HS-27A (cell line): ENCODE results near the gene NUTF2.
A peak's percentile ranks its signal among the peaks of the same experiment; 100 is the strongest.

Source experiments
- DNase-seq: peaks from one replicate; pipeline ENCODE4 v3.0.0-alpha.2; 2012; ENCODE audit warnings: low read depth, missing footprints

NUTF2 gene

DNA sequence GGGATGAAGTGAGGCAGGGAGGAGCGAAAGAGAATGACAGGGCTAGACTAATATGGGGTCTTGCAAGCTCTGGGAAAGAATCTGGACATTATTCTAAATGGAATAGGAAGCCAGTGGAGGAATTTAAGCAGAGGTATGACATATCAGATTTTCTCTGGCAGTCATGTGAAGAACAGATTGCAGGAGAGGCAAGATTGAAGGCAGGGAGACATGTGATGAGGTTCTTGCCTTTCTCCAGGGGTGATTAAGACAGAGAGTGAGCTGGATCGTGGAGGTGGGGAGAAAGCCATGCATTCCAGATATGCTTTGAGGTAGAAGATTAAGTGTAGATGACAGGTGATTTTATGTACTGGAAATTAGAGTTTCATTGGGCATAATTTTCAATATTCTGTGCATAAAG, 8.9 kb upstream of the NUTF2 start:
- no peak for DNase-seq

DNA sequence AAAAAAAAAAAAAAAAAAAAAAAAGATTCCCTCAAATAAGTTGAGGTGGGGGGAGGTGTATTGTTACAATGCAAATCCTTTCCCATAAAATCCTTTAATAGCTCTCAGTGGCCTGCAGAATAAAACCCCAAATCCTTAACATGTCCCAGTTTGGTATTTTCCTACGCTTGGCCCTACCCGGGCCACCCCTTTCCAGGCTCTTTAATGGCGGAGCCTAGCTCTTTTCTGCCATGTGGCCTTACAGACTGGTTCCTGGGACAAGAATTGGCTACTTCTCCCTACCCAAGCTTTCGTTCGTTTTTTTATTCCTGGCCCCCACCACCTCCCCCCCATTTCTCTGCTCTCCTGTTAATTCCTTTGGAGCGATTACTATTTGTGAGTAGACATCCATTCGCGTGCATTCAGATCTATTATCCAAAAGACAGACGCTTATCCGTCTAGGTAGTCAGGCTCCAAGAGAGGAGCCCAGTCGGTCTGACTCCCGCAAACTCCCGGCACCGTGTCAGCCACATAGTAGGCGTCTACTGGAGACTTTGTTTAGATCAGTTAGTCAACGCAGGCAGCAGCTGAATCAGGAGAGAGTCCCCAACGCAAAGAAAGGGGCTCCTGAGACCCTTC, 5.4 kb upstream of the NUTF2 start:
- DNase-seq: no peak

DNA sequence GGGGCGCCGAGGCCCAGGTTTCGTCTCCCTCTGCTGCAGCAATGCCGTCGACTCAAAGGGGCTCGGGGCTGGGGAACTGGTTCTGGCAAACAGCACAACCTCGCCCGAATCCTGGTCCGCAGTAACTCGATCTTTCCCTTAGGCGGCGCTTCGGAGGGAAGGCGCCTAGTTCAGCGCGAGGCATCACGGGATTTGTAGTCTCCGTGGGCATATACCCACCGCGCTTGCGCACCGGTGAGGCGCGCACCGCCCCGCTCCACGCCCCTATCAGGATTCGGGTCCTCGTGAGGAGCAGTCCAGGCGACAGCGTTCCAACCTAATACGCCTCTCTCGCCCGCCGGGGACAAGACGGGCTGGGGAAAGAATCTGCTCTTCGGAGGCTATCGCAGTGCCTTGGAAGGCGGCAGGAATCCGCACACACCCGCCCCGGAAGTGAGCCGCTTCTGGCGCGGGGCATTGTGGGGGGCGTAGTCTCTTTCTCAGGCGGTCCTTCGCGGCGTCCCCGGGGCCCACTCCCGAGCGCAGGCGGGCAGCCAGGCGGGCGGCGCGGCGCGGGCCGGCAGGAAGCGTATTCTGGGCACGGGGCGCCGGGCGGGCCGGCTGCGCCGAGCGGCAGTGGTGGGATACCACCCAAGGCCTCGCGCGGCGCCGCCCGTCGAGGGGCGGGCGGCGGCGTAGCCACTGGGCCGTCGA, 4.8 kb upstream of the NUTF2 start, which contains the start of gene THAP11:
Gene THAP11 (plus strand): TSS at position 505 of the 693 bp plus-strand sequence. CDS start 235 bp downstream, outside the sequence.
- peak; percentile 94 for DNase-seq

DNA sequence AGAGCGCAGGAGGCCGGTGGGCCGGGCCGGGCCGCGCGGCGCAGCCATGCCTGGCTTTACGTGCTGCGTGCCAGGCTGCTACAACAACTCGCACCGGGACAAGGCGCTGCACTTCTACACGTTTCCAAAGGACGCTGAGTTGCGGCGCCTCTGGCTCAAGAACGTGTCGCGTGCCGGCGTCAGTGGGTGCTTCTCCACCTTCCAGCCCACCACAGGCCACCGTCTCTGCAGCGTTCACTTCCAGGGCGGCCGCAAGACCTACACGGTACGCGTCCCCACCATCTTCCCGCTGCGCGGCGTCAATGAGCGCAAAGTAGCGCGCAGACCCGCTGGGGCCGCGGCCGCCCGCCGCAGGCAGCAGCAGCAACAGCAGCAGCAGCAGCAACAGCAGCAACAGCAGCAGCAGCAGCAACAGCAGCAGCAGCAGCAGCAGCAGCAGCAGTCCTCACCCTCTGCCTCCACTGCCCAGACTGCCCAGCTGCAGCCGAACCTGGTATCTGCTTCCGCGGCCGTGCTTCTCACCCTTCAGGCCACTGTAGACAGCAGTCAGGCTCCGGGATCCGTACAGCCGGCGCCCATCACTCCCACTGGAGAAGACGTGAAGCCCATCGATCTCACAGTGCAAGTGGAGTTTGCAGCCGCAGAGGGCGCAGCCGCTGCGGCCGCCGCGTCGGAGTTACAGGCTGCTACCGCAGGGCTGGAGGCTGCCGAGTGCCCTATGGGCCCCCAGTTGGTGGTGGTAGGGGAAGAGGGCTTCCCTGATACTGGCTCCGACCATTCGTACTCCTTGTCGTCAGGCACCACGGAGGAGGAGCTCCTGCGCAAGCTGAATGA, 4.0 kb upstream of the NUTF2 start:
- DNase-seq: no peak

DNA sequence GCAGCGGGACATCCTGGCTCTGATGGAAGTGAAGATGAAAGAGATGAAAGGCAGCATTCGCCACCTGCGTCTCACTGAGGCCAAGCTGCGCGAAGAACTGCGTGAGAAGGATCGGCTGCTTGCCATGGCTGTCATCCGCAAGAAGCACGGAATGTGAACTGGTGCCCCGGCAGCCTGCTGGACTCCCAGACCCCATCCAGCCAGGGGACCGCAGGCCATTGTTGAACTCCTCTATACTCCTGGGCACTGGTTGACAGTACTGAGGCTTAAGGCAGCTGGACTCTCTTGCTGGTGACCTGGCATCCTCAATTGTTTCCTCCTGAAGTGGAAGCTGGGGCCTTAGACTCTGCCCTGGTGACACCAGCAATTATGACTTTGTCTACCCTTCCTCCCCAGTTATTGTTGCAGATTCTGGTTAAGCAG, 3.4 kb upstream of the NUTF2 start:
- no peak for DNase-seq

DNA sequence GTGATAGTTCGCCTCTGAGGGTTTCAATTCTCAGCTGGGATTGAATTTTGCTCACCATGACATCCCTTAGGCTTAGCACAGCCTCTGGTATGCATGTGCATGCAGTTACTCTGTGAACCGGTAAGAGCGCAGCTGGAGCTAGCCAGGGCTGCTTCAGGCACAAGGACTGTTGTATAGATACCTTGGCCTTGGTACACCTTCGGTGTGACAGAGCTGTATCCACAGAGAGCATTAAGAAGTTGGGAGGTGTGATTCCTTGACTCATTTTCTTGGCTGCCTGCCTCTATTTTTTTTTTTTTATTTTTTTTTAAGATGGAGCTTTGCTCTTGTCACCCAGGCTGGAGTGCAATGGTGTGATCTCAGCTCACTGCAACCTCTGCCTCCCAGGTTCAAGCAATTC, 2.2 kb upstream of the NUTF2 start:
- DNase-seq: no peak

DNA sequence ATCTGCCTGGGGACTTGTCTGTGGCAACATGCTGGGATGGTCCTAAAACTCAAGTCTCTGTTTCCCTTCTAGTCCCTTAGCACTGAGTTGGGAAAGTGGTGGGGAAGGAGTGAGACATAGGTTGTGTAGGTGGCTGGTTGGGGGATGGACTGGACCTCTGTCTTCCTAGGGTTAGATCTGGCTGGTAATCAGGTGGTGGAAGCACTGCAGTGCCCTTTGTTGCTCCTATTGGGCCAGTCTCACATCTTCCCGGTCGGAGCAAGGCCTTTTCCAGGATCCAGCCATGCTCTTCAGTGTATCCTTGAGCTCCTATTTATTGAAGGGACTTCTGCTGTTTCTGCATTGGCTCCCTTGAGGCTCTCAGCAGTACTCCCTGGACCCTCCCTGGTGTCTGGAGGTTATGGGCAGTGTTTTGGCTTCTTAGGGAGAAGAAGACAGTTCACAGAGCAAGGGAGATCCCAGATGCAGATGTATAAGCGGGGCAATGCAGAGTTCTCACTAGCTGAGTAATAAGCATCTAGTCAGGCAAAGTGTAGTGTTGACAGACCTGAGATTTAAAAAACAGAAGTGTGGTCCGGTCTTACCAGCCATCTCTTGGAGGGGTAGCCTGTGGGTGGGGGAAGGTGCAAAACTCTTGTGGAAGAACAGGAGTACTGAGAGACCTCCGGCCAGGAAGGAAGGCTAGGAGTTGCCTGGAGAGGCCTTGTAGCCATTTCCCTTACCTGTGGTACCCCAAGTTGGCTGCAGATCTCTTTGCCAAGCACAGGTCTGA, 1.3 kb upstream of the NUTF2 start:
- DNase-seq: no peak

DNA sequence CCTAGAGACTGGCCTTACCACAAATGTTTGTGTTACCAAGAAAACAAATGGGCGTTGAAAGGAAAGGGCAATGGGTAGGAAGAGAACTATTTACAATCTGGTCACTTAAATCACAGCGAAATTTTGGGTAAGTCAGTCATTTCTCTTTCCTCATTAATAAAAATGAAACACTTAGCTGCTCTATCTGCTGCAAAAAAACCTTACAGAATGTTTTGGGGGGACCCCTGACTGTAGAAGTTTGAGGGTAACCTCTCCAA, 742 bp upstream of the NUTF2 start:
- DNase-seq: no peak

DNA sequence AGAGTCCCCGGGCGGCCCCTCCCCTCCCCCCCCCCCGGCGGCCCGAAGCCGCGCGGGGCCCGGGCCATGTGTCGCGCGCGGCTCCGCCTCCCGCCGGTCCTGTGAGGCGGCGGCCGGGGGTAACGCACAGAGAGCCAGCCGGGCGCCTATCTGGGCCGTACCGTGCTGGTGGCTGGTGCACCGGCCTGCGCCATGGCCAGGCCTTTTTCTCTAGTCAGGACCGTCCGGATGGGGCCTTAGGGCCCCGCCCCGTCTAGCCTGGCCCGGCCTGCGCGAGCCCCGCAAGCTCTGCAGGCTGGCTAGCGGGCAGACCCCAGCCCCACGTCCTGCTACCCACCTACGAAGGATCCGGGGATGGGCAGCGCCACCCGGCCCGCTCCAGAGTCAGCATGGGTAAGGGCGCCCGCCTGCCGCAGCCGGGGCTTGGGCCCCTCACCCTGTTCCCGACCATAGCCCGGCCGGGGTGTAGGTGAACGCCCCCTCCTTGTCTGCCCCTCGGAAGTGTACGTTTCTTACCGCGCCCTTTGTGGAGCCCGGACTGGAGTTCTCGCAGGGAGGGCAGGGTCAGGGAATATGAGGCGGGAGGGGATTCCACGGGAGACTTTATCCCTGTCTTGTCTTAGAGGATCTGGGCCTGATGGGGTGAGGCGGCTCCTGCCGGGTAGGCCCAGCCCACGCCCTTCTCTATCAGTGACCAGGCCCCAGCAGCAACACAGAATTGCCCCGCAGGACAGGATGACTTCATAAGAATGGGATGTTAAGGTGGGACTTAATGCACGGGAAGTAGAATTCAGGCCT, 530 bp downstream of the NUTF2 start, which contains the start of gene CENPT:
Gene CENPT (minus strand): TSS at position 630 of the 798 bp plus-strand sequence. CDS start 13,834 bp downstream, outside the sequence.
- DNase-seq: no peak

DNA sequence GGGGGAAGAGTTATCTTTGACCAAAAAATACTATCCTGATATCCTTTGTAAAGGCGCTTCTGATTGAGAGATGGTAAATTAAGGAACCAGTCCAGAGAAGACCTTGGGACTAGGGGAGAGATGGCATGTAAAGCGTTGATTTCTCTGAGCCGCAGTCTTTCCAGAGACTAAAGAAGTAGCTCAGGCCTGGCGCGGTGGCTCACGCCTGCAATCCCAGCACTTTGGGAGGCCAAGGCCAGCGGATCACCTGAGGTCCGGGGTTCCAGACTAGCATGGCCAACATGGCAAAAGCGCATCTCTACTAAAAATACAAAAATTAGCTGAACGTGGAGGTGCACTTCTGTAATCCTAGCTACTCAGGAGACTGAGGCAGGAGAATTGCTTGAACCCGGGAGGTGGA, 1.4 kb downstream of the NUTF2 start:
- DNase-seq: no peak

DNA sequence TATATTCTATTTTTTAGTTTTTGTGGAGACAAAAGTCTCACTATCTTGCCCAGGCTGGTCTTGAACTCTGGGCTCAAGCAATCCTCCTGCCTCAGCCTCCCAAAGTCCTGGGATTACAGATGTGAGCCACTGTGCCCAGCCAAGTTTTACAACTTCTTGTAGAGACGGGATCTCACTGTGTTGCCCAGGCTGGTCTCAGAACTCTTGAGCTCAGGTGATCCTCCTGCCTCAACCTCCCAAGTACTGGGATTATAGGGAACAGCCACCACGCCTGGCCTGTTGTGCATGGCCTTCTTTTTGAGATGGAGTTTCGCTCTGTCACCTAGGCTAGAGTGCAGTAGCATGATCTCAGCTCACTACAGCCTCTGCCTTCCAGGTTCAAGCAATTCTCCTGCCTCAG, 6.9 kb downstream of the NUTF2 start:
- no peak for DNase-seq

DNA sequence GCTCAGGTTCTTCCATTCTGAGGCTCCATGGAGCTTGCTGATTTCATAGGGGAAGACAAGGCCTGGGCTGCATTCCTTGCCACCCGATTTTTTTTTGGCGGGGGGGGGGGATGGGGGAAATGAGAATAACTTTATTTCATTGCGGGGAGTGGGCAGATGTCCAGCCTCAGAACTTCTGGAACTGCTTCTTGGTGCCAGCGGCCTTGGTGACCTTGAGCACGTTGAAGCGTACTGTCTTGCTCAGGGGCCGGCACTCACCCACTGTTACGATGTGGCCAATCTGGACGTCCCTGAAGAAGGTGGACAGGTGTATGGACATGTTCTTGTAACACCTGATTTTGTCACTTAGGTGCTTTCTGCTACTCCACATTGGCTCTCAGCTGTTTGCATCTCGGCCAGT, 9.1 kb downstream of the NUTF2 start:
- no peak for DNase-seq

DNA sequence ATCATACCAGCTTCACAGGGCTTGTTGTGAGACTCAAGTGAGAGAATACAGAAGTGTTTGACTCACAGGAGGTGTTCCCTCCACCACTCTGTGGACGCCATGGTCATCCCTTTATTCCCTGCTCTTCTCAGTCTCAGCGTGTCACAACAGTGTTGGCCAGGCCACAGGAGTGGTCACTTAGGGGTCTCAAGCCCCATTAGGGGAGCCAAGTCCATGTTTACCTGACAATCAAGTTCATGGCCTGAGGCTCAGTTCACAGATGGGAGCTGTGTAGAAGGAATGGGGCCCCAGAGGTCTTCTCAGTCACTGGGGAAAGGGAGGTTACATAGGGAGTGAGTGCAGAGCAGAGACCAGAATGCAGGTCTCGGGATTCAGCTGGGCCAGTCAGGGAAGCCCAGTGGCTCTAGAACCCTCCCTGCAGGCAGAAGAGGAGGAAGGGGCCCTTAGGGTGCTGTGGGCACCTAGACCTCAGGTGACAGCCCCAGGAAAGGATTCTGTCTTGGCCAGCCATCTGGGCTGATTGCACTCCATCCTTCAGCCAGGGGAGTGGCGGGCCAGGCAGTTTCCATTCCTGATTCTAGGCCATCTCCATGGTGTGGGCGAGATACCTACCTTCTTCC, 10.3 kb downstream of the NUTF2 start:
- DNase-seq: no peak

DNA sequence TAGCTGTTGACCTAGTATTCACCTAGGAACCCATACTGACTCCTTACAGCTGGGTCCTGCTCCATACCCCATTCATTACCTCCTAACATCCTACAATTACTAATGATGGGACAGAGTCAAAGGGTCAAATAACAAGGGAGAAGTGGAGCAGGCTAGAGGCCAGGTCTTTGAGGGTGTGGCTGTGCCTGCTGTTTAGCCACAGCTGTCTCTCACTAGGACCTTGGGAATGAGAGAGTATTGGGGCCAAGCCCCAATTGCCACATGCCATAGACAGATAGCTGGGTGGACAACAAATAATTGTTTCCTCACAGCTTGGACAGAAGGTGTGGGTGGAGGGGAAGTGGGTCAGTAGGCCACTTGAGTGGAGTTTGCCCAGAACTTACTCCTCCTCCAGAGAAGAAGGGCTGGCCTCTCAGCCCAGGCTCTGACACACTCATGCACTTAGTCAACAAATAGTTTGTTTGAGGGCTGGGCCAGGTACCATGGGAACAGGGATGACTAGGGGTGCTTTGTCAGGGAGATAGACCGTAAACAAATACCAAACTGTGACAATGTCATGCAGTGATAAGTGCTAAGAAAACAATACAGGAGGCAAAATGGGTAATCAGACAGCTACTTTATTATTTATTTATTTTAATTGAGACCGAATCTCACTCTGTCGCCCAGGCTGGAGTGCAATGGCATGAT, 11.0 kb downstream of the NUTF2 start:
- no peak for DNase-seq

DNA sequence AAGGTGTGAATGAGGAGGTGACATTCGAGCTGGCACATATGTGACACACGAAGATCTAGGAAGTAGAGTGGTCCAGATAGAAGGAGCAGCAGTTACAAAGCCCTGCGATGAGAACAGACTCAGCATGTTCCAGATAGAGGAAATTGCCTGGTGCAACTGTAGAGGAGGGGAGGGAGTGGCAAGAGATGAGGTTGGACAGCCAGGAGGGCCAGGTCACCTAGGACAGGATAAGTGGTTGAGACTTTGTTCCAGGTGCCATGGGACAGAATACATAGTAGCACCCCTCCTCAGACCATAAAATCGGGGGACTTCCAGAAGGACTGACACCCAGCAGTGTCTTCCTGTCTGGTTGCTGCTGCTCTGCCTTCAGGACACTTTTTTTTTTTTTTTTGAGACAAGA, 11.8 kb downstream of the NUTF2 start:
- no peak for DNase-seq

DNA sequence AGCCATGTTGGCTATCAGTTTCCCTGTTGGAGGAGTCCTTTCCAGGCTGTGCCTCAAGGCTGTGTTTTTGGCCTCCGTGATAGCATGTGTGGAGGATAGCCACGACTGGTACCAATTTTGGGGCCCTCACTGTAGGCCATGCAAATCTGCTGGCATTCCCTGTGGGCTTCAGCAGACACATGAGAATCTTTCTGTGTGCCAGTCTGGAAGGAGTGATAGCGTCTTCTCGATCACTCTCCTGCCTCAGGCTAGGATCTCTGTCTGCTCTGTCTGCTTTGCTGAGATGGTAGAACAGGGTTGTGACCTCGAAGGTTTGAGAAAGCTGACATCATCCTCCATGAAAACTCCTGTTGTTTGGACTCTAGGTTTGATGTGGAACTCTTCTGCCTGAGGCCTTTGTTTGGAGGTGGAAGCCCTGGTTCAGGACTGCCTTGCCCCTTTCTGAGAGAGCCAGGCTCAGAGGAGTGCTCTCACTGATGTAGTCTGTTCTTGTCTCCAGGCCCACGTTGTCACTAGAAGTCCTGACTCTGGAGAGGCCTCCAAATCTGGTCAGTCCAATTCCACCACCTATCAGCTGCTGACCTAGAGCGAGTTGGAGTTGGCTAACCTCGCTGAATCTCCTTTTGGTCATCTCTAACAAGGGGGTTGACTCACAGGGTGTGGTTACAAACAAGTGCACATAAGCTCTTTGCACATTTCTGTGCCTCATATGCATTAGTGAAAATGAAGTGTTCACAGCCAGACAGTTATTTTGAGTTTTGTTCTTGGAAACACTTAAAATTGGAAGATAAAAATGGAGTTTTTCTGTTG, 14.1 kb downstream of the NUTF2 start:
- DNase-seq: no peak

DNA sequence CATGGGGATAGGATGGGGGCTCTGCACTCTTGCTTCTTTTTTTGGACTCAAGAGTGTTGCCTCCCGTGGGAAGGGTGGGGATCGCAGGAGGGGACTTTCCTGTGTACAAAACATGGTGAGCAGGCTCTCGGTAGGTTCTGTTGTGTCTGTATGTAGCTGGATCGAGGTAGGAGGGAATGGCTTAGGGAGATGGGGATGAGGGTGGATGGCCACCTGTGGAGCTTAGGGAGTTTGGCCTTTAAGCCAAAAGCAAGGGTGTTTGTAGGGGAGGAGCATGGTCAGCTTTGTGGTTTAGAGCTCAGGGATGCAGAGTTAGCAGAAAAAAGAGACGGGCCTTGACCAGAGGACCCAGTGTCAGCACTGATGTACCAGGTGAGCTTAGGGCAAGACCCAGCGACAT, 15.1 kb downstream of the NUTF2 start:
- DNase-seq: no peak

DNA sequence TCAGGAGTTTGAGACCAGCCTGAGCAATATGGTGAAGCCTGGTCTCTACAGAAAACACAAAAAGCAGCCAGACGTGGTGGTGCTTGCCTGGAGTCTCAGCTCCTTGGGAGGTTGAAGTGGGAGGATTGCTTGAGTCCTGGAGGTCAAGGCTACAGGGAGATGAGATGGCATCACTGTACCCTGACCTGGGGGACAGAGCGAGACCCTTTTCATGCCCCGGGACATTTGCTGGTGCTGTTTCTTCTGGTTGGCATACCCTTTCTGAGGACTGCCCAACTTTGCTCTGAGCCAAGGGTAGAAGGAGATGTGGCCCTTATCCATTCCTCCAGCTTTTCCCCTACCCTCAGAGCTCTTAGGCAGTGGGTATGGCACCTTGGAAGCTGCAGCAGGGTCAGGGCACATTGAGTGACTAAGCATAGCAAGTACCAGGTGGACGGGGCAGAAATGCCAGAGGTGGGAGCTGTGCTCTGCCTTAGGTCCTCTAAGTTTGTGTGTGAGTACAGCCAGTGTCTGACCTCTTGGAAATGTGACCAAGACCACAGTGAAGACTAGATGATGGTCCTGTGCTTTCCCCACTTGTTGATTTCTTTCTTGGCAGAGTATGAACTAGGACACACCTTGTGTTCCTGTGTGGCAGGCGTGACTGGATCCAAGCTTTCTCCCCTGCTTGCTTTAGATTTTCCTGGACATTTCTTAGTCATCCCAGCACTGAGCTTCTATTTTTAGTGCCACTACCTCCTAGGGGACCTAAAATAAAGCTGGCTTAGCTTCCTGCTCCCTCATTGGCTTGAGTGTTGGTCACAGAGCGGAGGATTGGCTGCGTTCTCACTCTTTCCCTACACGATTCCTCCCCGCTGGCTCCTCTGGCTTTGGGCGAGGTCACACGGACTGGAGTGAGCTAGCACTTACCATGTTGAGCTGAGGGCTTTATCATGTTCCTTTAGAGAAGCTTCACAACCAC, 16.2 kb downstream of the NUTF2 start:
- no peak for DNase-seq
